Activated CD4-positive, alpha-beta memory T cell treated with anti-CD3 and anti-CD28 coated beads, Interleukin-2, amount 10 ng/mL, durations not matched to agents 7 days and 5 days (primary cell): ENCODE results near the gene GPR27. TPM values are rescaled to one million over a fixed set of nuclear protein-coding genes. Genes with fewer than 3 reads are reported as not detected.

Experiments
- CTCF ChIA-PET: fragments of 350-600 bp; sonication (Branson Sonifier 250); formaldehyde crosslinking; loops from one replicate; lab custom pipeline; 2021; ENCODE audit warnings: antibody characterized with exemption, inconsistent platforms; lab: Charles Lee
- POLR2A ChIA-PET: fragments of 350-600 bp; sonication (Branson Sonifier 250); formaldehyde crosslinking; loops from one replicate; lab custom pipeline; 2021; ENCODE audit warnings: antibody characterized with exemption; lab: Charles Lee
- DNase-seq: peaks from one replicate; pipeline ENCODE4 v3.0.0-alpha.2; 2020
- H3K27ac Mint-ChIP-seq: one replicate; pipeline ENCODE4 v1.8.0; 2021; ENCODE audit warnings: mild to moderate bottlenecking, mixed read lengths
- H3K27me3 Mint-ChIP-seq: one replicate; pipeline ENCODE4 v1.8.0; 2021; ENCODE audit warnings: mixed read lengths
- H3K36me3 Mint-ChIP-seq: one replicate; pipeline ENCODE4 v1.8.0; 2021; ENCODE audit warnings: low read depth, mixed read lengths
- H3K4me1 Mint-ChIP-seq: one replicate; pipeline ENCODE4 v1.8.0; 2021; ENCODE audit warnings: mixed read lengths
- H3K4me3 Mint-ChIP-seq: one replicate; pipeline ENCODE4 v1.8.0; 2021; ENCODE audit warnings: mild to moderate bottlenecking, mixed read lengths
- H3K9me3 Mint-ChIP-seq: one replicate; pipeline ENCODE4 v1.8.0; 2021; ENCODE audit warnings: mixed read lengths
- total RNA-seq, 2 experiments: library from RNA; stranded (reverse); gene quantifications; one replicate each; pipeline ENCODE4 v1.2.3, GENCODE V29; 2021

GPR27 gene
- total RNA-seq, 2 experiments from 2014 or later: 3.0 to 3.1 TPM

DNA sequence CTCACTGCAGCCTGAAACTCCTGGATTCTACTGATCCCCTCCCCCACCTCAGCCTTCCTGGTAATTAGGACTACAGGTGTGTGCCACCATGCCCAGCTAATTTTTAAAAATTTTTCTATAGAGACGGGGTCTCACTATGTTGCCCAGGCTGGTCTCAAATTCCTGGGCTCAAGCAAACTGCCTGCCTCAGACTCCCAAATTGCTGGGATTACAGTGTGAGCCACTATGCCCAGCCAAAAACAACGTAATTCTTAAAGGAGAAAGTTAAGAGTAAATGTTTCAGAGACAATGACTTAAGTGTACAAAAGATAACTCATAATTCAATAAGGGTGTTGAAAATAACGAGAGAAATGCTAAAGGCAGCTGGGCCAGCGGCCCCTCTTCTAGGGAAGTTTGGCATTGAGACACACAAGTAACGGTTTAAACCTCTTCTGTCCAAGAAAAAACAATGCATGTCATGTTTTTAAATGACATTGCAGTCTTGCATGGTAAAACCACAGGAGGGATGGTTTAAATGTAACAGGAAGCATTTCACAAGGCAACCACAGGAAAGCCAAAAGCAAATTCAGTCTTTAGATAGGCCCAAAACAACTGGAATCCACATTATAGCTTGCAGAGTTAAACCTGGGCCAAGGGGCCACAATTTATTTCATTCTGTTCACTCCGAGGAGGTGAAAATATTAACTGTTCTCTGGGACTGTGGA is 26.2 kb downstream of the GPR27 start:
- CTCF ChIA-PET: interaction anchor here (0.6 to 2.9 kb wide), 4 partner anchors 10 to 1003 kb away, joined by 3 to 10 read pairs (median 4); no protein-coding TSS in a partner anchor
- Mint-ChIP-seq H3K9me3 (no peaks in the 10 kb centered on the region), H3K27me3 (peaks cover 33% of the 10 kb centered on the region), H3K27ac (peak overlapping the region; percentile 77), H3K4me1 (peaks cover 61% of the 10 kb centered on the region), H3K4me3 (no peak overlapping the region), H3K36me3 (no peaks in the 10 kb centered on the region)
- DNase-seq: peak; percentile 21
- POLR2A ChIA-PET: interaction anchor here (0.6 to 1.4 kb wide), 3 partner anchors 17 to 55 kb away, joined by 3 read pairs; no protein-coding TSS in a partner anchor

DNA sequence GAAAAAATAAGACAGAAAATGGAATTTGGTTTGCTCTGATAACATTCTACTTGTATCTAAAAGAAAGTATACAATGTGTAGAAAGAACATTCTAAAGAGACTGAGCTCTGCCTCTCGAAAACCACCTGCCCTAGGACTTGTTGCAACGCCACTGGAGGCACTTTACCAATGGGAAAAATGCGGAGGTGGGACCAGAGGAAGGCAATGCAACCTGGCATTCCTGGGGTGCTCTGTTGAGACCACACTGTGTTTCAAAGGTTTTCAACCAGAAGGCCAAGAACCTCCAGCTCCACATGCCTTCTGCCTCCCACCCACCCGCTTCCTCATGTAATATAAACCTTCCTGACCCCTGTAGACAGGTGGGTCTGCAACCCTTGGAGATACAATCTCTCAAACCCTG is 26.8 kb downstream of the GPR27 start:
- H3K27ac Mint-ChIP-seq: peak overlapping the region; percentile 77
- peaks cover 63% of the 10 kb centered on the region for H3K4me1 Mint-ChIP-seq
- CTCF ChIA-PET: interaction anchor here (0.6 to 2.9 kb wide), 4 partner anchors 9 to 1002 kb away, joined by 3 to 10 read pairs (median 4); no protein-coding TSS in a partner anchor
- POLR2A ChIA-PET: interaction anchor here (0.6 to 1.4 kb wide), 3 partner anchors 18 to 56 kb away, joined by 3 read pairs; no protein-coding TSS in a partner anchor
- no peak overlapping the region for H3K4me3 Mint-ChIP-seq
- no peak for DNase-seq
- no peaks in the 10 kb centered on the region for H3K36me3 Mint-ChIP-seq
- peaks cover 36% of the 10 kb centered on the region for H3K27me3 Mint-ChIP-seq
- no peaks in the 10 kb centered on the region for H3K9me3 Mint-ChIP-seq

- Mint-ChIP-seq H3K9me3 (no peaks in the 10 kb centered on the region), H3K27ac (no peak overlapping the region), H3K4me3 (no peak overlapping the region), H3K4me1 (peaks cover 56% of the 10 kb centered on the region), H3K27me3 (peaks cover 59% of the 10 kb centered on the region), H3K36me3 (no peaks in the 10 kb centered on the region)
- DNase-seq: no peak
- ChIA-PET CTCF (no interaction called here), POLR2A (interaction anchor here (0.6 to 1.4 kb wide), 3 partner anchors 8 to 664 kb away, joined by 3 read pairs; no protein-coding TSS in a partner anchor)
Measured at GRCh38 chr3:71783152-71783551, 29.5 kb downstream of the GPR27 start.

GRCh38 chr3:71784201-71784913 is 30.7 kb downstream of the GPR27 start:
- no peaks in the 10 kb centered on the region for H3K9me3 Mint-ChIP-seq
- H3K27ac Mint-ChIP-seq: no peak overlapping the region
- DNase-seq: no peak
- ChIA-PET CTCF (no interaction called here), POLR2A (interaction anchor here (1.4 kb wide), 1 partner anchor 12 kb away, joined by 3 read pairs; no protein-coding TSS in a partner anchor)
- H3K4me3 Mint-ChIP-seq: peak overlapping the region; percentile 72
- peaks cover 44% of the 10 kb centered on the region for H3K4me1 Mint-ChIP-seq
- H3K36me3 Mint-ChIP-seq: no peaks in the 10 kb centered on the region
- peaks cover 60% of the 10 kb centered on the region for H3K27me3 Mint-ChIP-seq

DNA sequence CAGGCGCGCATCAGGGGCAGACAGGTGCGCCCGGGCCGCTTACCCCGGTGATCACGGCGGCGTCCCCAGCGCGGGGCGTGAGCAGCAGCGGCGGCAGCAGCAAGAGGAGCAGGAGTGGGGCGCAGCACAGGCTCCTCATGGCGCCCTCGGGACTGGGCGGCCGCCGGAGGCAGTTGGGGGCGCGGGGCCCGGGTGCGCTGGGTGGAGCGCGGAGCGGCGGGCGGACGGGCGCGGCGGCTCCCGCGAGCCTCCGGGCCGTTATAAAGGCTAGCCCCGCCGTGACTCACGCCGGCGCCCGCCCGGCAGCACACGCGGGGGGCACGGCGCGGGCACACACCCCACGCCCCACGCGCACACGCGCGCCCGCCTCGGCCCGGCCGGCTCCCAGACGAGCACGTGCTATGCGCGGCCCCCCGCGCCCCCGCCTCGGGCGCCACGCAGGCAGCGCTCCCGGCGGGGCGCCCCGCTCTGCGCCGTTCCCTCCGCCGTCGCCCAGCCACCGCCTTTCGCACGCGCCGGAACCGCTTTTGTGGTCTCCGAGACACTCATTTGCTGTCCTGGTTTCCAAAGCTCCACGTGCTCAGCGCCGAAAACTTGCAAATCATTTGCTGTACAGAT is 31.4 kb downstream of the GPR27 start, which contains the start of gene PROK2:
TSS of gene PROK2 (minus strand) at position 235 of the 618 bp plus-strand sequence. CDS start at position 139, 96 bp downstream.
- Mint-ChIP-seq H3K36me3 (no peaks in the 10 kb centered on the region), H3K4me1 (peaks cover 38% of the 10 kb centered on the region), H3K9me3 (no peaks in the 10 kb centered on the region), H3K27ac (no peak within 1 kb of the TSS), H3K27me3 (peaks cover 60% of the 10 kb centered on the region), H3K4me3 (peak within 1 kb of the TSS; percentile 72)
- ChIA-PET CTCF (interaction anchor here (1.7 kb wide), 1 partner anchor 55 kb away, joined by 7 read pairs; no protein-coding TSS in a partner anchor), POLR2A (interaction anchor here (1.3 kb wide), 1 partner anchor 31 kb away, joined by 3 read pairs; the partner anchor contains the start of gene GPR27)
- DNase-seq: peak; percentile 50

DNA sequence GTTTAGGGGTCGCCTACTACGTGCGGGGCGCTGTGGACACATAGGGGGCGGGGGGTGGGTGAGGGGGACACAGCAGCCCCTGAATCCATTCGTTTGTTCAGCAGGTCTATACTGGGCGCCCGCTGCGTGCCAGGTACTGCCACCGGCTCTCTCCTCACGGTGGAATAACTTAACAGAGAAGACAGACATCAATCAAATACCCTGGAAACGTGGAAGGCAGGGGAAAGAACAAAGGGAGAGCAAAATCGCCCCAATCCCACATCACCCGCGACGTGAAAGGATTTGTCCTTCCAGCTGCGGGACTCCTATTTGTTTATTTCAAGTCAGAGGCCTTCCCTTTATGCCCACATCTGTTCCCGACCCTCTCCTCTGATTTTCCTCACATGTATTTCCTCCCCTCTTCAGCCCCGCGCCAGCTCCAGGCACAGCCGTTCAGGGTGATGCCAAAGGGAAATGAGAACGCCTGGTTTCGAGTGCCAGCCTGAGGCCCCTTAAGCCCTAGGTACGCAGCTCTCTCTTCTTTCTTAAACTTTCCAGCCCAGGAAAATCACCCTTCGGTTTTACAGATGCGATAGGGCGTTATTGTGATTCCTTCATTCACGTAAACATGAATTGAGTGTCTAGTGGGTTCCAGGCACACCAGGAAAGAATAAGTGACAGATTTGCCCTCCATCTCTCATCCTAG is 32.0 kb downstream of the GPR27 start:
- Mint-ChIP-seq H3K4me1 (peaks cover 31% of the 10 kb centered on the region), H3K27ac (no peak overlapping the region), H3K4me3 (peak overlapping the region; percentile 70), H3K9me3 (no peaks in the 10 kb centered on the region), H3K36me3 (no peaks in the 10 kb centered on the region), H3K27me3 (peaks cover 59% of the 10 kb centered on the region)
- CTCF ChIA-PET: interaction anchor here (1.7 kb wide), 1 partner anchor 55 kb away, joined by 7 read pairs; no protein-coding TSS in a partner anchor
- POLR2A ChIA-PET: interaction anchor here (1.3 kb wide), 1 partner anchor 32 kb away, joined by 3 read pairs; the partner anchor contains the start of gene GPR27
- DNase-seq: no peak

DNA sequence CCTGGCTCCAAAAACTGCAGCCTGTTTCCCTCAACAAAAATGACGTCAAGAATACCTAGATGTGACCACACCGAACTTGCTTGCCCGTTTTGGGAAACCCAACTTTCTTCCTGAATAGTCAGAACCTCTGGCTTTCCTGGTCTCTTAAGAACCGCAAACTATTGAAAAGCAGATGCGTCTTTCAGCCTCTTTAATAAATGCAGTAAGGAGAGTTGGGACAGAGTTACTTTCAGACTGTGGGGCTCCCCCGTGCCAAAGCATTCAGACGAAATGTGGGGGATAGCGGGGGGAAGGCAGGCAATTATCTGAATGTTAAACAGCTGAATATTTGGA is 32.5 kb downstream of the GPR27 start:
- POLR2A ChIA-PET: interaction anchor here (1.3 kb wide), 1 partner anchor 32 kb away, joined by 3 read pairs; the partner anchor contains the start of gene GPR27
- DNase-seq: no peak
- H3K36me3 Mint-ChIP-seq: no peaks in the 10 kb centered on the region
- peaks cover 28% of the 10 kb centered on the region for H3K4me1 Mint-ChIP-seq
- CTCF ChIA-PET: interaction anchor here (1.7 kb wide), 1 partner anchor 56 kb away, joined by 7 read pairs; no protein-coding TSS in a partner anchor
- H3K27me3 Mint-ChIP-seq: peaks cover 57% of the 10 kb centered on the region
- H3K4me3 Mint-ChIP-seq: no peak overlapping the region
- no peak overlapping the region for H3K27ac Mint-ChIP-seq
- H3K9me3 Mint-ChIP-seq: no peaks in the 10 kb centered on the region

GRCh38 chr3:71786551-71786950 is 32.9 kb downstream of the GPR27 start:
- H3K9me3 Mint-ChIP-seq: no peaks in the 10 kb centered on the region
- peaks cover 26% of the 10 kb centered on the region for H3K4me1 Mint-ChIP-seq
- ChIA-PET CTCF (interaction anchor here (1.7 kb wide), 1 partner anchor 56 kb away, joined by 7 read pairs; no protein-coding TSS in a partner anchor), POLR2A (no interaction called here)
- no peak for DNase-seq
- H3K27me3 Mint-ChIP-seq: peaks cover 58% of the 10 kb centered on the region
- H3K27ac Mint-ChIP-seq: no peak overlapping the region
- no peak overlapping the region for H3K4me3 Mint-ChIP-seq
- H3K36me3 Mint-ChIP-seq: no peaks in the 10 kb centered on the region

- ChIA-PET POLR2A (no interaction called here), CTCF (no interaction called here)
- Mint-ChIP-seq H3K27me3 (peaks cover 46% of the 10 kb centered on the region), H3K36me3 (no peaks in the 10 kb centered on the region), H3K4me1 (peaks cover 20% of the 10 kb centered on the region), H3K9me3 (no peaks in the 10 kb centered on the region), H3K4me3 (no peak overlapping the region), H3K27ac (no peak overlapping the region)
- no peak for DNase-seq
Measured at GRCh38 chr3:71787851-71788405, 34.3 kb downstream of the GPR27 start.

DNA sequence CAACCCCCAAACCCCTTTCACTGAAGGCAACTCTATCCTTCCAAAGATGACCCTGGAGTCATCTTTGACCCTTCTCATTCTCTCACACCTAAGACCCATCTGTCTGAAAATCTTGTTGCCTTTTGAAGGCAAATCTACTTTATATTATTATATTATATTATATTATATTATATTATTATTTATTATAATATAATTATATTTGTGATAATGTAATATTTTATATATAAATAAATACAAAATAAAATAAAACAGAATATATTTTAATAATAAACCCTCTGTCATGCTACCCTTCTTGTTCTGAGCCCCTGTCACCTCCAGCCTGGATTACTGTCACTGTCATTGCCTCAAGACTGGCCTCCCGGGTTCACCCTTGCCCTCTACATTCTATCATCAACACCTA is 36.3 kb downstream of the GPR27 start:
- no peaks in the 10 kb centered on the region for H3K9me3 Mint-ChIP-seq
- CTCF ChIA-PET: interaction anchor here (1.0 to 1.2 kb wide), 2 partner anchors 10 to 60 kb away, joined by 3 to 4 read pairs; no protein-coding TSS in a partner anchor
- POLR2A ChIA-PET: no interaction called here

DNA sequence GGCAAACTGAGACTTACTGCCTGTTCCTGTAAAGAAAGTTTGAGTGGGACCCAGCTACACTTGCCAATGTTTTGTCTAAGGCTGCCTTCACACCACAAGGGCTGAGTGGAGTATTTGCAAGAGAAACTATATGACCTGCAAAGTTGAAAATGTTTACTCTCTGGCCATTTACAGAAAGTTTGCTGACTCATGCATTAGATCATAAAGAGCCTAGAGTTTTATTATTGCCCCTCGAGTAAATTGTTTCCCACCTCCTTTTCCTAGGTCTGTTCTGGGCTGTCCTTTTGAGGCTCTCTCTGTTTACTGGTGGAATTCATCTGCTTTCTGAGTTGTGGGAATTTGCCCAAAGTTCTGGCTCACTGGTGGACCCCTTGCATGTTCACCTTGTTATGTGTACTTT is 38.0 kb downstream of the GPR27 start:
- no peak for DNase-seq
- no peak overlapping the region for H3K4me3 Mint-ChIP-seq
- H3K36me3 Mint-ChIP-seq: no peaks in the 10 kb centered on the region
- no peak overlapping the region for H3K27ac Mint-ChIP-seq
- peaks cover 31% of the 10 kb centered on the region for H3K27me3 Mint-ChIP-seq
- CTCF ChIA-PET: no interaction called here
- H3K9me3 Mint-ChIP-seq: no peaks in the 10 kb centered on the region
- peaks cover 4% of the 10 kb centered on the region for H3K4me1 Mint-ChIP-seq
- POLR2A ChIA-PET: interaction anchor here (1.5 kb wide), 1 partner anchor 9 kb away, joined by 3 read pairs; no protein-coding TSS in a partner anchor

More for the DNA sequence above, 36.3 kb downstream of the GPR27 start:
- peaks cover 10% of the 10 kb centered on the region for H3K4me1 Mint-ChIP-seq
- peaks cover 37% of the 10 kb centered on the region for H3K27me3 Mint-ChIP-seq
- no peak overlapping the region for H3K27ac Mint-ChIP-seq
- H3K4me3 Mint-ChIP-seq: no peak overlapping the region
- no peaks in the 10 kb centered on the region for H3K36me3 Mint-ChIP-seq
- DNase-seq: no peak
